ENCODE data around the gene AOPEP. TPM values are rescaled to one million over a fixed set of nuclear protein-coding genes. Genes with fewer than 3 reads are reported as not detected.
A peak's percentile ranks its signal among the peaks of the same experiment; 100 is the strongest.

AOPEP gene
- total RNA-seq, 1 experiment from 2014 or later, result 15.0 TPM

DNA sequence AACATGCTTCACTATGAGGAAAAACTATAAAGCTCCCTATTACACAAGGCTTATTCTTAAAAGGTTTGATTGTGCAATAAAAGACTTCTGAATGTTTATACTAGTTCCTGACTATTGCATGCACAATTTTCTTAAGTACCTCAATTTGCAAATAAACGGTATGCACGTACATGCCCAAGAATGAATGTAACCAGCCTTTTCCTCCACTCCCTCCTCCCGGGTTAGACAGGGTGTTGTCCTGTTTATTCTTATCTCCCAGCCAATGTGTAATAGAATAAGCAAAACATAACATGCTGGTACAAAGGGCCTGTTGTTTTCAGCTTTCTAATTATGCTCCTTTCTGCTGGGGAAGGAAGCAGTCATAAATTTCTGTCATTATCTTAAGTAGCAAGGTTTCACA is 79.1 kb downstream of the AOPEP start:
- no peak overlapping the region for H2BK15ac ChIP-seq (ENCODE audit: low read depth, low read length)
- H3K36me3 Mint-ChIP-seq (ENCODE audit: insufficient read depth in 1 of 3, low read depth in 3 of 3), result peaks cover 5 to 10% (median 10%) of the 10 kb centered on the region in 3 experiments; a peak in 6 of 7 replicates
- no peaks in the 10 kb centered on the region for H4K20me1 ChIP-seq (ENCODE audit: control insufficient read depth, insufficient read depth, insufficient read length)
- H3K79me1 ChIP-seq (ENCODE audit: insufficient read depth, low read depth, low read length, poor library complexity, severe bottlenecking), result no peaks in the 10 kb centered on the region
- H3K27me3 Mint-ChIP-seq (ENCODE audit: low read depth), result no peaks in the 10 kb centered on the region
- H3K9me3 Mint-ChIP-seq, result no peaks in the 10 kb centered on the region
- no peak overlapping the region for H3K23ac ChIP-seq (ENCODE audit: insufficient read length, low read depth, low read length)
- H2AFZ ChIP-seq (ENCODE audit: low read length), result no peak overlapping the region
- H3K9ac ChIP-seq (ENCODE audit: extremely low read depth, insufficient read length, low read length), result no peak overlapping the region
- H3K4ac ChIP-seq (ENCODE audit: low read depth, low read length), result no peak overlapping the region
- no peaks in the 10 kb centered on the region for H3K27me3 ChIP-seq (ENCODE audit: insufficient read depth, low read length)
- no peak overlapping the region for H3K56ac ChIP-seq (ENCODE audit: insufficient read length, low read depth, low read length)
- H3K4me2 ChIP-seq (ENCODE audit: insufficient read depth, insufficient read length, low read length), result no peak overlapping the region
- no peak overlapping the region for H2BK12ac ChIP-seq (ENCODE audit: insufficient read length, low read depth, low read length)
- H3K9me3 ChIP-seq (ENCODE audit: control insufficient read depth, low read depth, low read length), result no peaks in the 10 kb centered on the region
- no peak overlapping the region for H4K91ac ChIP-seq (ENCODE audit: insufficient read length, low read depth, low read length)
- no peak overlapping the region for H4K8ac ChIP-seq (replicated peaks; ENCODE audit: insufficient read length, low read depth, low read length)
- H2BK120ac ChIP-seq (ENCODE audit: low read depth, low read length, poor library complexity, severe bottlenecking), result no peak overlapping the region
- H2BK5ac ChIP-seq (ENCODE audit: insufficient read length, low read length), result no peak overlapping the region
- H3K4me1 Mint-ChIP-seq, result peaks cover 15 to 20% of the 10 kb centered on the region in 2 experiments
- no peak overlapping the region for H3K27ac ChIP-seq (ENCODE audit: insufficient read length, low read depth, low read length)
- H3K4me1 ChIP-seq (ENCODE audit: insufficient read depth, low read length), result no peaks in the 10 kb centered on the region
- H2AK5ac ChIP-seq (ENCODE audit: insufficient read length, low read length), result no peak overlapping the region
- H3K4me3 Mint-ChIP-seq, result no peak overlapping the region
- no peak overlapping the region for H3T11ph ChIP-seq (ENCODE audit: low read length)
- H3K23me2 ChIP-seq (ENCODE audit: insufficient read length, low read depth, low read length, poor library complexity, severe bottlenecking), result no peaks in the 10 kb centered on the region
- H3K27ac Mint-ChIP-seq, result peak overlapping the region in 1 of 3 experiments; percentile 47; a peak in 2 of 7 replicates
- no peak overlapping the region for H4K5ac ChIP-seq (ENCODE audit: insufficient read length, low read depth, low read length)
- no peak for DNase-seq
- TF ChIP-seq, protein P1, sequence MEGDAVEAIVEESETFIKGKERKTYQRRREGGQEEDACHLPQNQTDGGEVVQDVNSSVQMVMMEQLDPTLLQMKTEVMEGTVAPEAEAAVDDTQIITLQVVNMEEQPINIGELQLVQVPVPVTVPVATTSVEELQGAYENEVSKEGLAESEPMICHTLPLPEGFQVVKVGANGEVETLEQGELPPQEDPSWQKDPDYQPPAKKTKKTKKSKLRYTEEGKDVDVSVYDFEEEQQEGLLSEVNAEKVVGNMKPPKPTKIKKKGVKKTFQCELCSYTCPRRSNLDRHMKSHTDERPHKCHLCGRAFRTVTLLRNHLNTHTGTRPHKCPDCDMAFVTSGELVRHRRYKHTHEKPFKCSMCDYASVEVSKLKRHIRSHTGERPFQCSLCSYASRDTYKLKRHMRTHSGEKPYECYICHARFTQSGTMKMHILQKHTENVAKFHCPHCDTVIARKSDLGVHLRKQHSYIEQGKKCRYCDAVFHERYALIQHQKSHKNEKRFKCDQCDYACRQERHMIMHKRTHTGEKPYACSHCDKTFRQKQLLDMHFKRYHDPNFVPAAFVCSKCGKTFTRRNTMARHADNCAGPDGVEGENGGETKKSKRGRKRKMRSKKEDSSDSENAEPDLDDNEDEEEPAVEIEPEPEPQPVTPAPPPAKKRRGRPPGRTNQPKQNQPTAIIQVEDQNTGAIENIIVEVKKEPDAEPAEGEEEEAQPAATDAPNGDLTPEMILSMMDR (conservative IDR thresholded peaks at IDR 0.05), result no peak
- H3K14ac ChIP-seq (ENCODE audit: insufficient read depth, low read length), result no peak overlapping the region
- no peaks in the 10 kb centered on the region for H3K79me2 ChIP-seq (ENCODE audit: insufficient read depth, low read length)
- no peak overlapping the region for H2BK20ac ChIP-seq (ENCODE audit: low read depth, low read length, poor library complexity, severe bottlenecking)
- no peak overlapping the region for H3K18ac ChIP-seq (ENCODE audit: insufficient read length, low read depth, low read length)
- WGBS (ENCODE audit: extremely low coverage, insufficient read length, low lambda C conversion rate), result no CpG with 5 or more reads among the region's 3 CpGs
